Dedifferentiated amniotic fluid mesenchymal stem cell (primary cell): ENCODE data around the gene MARK4.

Experiments
- DNase-seq: peaks from one replicate; pipeline ENCODE4 v3.0.0-alpha.2; 2016; ENCODE audit errors: extremely low spot score

The MARK4 gene

DNA sequence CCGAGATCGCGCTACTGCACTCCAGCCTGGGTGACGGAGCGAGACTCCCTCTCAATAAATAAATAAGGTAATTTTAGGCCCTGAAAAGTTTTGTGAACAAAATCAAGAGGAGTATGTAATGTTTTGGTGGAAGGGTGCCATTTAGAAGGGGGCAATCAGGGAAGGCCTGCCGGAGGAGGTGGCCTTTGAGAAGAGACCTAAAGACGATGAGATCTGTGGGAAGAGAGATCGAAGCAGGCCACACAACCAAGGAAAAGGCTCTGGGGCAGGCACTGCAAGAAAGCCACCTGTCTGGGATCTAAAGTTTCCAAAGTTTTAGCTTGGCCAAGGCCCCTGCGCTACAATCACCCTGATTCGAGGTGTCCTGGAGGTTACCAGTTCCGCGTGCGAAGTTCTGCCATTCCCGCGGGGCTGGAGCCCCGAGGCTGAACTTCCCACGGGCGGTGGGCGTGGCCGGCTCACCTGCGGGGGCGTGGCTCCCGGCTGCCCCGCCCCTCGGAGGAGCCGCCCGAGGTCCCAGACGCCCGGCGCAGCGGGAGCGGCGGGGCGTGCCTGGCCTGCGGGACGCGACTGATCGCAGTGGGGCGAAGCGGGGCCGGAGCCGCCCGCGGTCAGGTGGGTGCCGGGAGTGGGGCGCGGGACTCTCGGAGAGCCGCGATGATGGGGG, 89.3 kb downstream of the MARK4 start, which contains the start of gene KLC3:
Gene KLC3 (plus strand): TSS at position 519 of the 667 bp plus-strand sequence. CDS start 4,792 bp downstream, outside the sequence.
- no peak for DNase-seq

DNA sequence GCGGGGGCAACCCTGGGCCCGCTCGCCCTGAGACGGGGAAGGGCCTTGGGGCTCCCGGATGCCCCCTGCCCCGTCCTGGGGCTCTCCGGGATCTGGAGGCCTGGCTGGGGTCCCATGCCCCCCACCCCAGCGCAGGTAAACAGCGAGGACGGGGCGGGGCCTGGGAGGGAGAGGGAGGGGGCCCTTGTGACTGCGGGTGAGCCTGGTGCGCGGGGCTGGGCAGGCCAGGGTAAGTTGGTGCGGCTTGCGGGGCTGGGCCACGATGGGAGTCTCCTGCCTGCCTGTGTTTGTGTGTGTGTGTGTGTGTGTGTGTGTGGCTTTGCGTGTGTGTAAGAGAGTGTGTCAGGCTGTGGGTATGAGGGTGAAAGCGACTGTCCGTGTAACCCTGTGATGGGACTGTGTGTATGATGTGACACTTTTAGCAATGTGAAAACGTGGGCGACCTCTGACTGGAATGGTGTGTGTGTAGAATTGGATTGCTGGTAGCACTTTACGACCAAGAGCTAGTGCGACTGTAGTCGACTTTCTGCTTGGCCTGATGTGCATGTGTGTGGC, 89.9 kb downstream of the MARK4 start:
- no peak for DNase-seq

DNA sequence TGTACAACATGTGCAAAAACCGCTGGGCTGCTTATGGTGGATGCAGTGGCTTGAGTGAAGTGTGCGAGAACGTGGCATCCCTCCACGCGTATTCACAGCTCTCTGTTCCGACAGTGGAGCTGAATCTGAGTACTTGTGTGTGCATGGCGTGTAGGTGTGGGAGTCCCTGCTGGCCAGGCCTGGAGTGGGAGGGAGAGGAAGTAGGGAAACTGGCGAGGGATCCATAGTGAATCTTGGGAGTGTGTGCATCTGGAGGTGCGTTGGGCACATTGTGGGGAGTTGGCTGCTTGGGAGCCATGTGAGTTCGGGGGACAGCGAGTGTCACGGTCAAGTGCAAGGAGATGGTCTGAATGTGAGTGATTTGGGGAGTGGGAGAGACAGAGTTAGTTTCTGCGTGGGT, 91.8 kb downstream of the MARK4 start:
- DNase-seq = no peak

DNA sequence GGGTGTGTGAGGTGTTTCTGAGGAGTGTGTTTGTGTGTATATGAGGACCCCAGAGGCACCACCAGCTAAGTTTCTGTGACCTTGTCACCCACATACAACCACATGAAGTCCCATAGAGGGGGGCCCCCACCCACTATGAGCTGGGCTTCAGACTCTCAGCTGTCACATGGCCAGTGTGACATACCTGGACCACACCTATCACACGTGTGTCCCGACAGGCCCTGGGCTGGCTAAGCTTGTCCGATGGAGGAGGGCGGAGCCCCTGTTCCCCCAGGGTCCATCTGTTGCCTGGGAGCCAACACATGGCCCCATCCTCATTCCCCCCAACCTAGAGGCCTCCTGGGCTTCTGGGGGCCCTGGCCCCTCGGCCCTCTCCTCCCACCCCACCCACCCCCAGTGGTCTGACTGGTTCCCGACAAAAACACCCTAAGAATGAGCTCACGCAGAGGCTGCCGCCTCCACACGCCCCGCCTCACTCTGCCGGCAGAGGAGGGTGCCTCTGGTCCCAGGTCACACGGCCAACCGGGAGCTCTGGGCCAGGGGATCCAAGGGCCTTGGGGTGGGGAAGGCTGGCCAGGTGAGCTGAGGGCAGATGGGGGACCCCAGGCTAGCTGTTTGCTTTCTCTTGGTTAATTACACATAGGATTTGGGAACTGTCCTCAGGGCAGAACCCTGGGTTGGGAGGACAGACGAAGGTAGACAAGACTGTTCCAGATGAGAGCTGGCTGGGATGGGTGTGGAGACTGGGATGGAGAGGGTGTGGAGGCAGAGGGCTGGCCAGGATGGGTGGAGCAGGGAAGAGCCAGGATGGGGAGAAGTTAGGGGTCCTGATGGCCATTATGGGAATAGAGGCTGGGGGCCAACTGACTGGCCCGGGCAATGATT, 93.8 kb downstream of the MARK4 start:
- DNase-seq = no peak

DNA sequence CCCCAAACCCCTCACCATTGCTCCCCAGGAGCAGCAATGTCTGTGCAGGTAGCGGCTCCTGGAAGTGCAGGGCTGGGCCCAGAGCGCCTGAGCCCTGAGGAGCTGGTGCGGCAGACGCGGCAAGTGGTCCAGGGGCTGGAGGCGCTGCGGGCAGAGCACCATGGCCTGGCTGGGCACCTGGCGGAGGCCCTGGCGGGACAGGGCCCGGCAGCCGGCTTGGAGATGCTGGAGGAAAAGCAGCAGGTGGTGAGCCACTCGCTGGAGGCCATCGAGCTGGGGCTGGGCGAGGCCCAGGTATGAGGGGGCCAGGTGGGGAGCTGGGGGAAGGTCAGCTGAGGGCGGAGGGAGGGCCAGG, 94.4 kb downstream of the MARK4 start:
- DNase-seq = no peak

DNA sequence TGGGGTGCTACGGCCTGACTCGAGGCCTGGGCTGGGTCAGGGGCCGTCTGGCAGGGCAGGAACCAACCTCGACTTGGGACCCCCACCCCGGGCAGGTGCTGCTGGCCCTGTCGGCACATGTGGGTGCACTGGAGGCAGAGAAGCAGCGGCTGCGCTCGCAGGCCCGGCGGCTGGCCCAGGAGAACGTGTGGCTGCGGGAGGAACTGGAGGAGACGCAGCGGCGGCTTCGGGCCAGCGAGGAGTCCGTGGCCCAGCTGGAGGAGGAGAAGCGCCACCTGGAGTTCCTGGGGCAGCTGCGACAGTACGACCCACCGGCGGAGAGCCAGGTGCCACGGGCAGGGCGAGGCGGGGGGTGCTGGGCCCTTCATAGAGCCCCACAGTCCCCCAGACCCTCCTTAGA, 95.4 kb downstream of the MARK4 start:
- no peak for DNase-seq

DNA sequence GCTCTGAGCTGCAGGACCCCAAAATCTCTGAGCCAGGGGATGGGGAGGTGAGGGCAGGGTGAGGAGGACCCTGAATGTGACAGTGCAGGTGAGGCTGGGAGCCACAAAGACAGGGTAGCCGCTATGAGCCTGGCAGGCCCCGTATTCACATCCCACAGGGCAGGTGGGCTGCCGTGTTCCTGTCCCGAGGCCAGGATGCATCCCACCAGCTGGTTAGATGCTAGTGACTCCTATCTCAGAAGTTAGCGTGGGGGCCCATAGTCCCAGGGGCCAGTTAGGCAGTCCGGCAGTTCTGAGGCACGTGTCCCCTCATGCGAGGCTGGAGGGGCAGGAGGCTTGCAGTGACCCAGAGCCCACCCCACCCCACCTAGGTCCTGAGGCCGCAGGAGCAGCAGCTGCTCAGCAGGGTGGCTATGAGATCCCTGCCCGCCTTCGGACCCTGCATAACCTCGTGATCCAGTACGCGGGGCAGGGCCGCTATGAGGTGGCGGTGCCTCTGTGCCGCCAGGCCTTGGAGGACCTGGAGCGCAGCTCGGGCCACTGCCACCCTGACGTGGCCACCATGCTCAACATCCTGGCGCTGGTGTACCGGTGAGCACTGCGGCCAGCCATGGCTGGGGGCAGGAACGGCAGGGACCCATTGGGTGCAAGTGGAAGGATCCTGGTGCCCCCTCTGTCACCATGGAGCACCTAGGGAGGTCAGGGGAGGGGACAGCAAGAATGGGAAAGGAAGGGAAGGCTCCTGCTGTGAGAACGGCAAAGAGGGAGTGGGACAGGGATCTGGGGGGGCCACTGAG, 96.7 kb downstream of the MARK4 start:
- DNase-seq = no peak

DNA sequence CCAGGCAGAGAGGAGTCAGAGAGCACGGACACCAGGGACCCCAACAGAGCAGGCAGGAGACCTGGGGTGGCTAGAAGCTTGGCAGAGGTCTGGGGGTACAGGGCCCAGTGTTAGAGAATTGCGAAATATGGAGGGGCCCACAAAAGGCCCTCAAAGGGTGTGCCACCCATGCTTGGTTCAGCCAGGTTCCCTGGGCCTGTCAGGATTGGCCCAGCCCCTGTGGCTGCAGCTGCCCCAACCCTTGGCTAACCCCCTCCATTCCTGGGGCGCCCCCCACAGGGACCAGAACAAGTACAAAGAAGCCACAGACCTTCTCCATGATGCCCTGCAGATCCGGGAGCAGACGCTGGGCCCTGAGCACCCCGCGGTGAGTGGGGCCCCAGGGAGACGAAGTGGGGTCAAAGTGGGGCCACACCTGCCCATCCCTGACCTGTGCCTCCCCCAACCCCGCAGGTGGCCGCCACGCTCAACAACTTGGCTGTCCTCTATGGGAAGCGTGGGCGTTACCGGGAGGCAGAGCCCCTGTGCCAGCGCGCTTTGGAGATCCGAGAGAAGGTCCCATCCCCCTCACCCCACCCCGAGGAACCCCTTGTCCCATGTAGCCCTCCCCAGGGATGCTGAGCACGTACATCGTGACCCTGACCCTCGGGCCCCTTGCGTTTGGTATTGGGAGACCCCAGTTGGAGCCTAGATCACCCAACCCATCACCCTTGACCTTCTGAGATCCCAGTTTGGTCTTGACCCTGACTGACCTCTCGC, 97.5 kb downstream of the MARK4 start:
- no peak for DNase-seq

DNA sequence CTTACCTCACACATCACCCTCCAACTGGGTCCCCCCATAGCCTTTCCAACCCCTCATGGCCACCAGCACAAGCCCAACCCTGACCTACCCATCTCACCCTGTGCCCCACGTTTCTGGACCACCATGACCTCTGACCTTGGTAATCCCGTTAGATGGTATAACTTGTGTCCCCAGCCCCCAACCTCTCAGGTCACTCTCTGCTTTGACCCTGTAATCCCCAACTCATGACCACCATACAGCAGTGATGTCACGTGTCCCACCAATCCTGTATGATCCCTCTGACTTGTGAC, 98.0 kb downstream of the MARK4 start:
- DNase-seq = no peak

DNA sequence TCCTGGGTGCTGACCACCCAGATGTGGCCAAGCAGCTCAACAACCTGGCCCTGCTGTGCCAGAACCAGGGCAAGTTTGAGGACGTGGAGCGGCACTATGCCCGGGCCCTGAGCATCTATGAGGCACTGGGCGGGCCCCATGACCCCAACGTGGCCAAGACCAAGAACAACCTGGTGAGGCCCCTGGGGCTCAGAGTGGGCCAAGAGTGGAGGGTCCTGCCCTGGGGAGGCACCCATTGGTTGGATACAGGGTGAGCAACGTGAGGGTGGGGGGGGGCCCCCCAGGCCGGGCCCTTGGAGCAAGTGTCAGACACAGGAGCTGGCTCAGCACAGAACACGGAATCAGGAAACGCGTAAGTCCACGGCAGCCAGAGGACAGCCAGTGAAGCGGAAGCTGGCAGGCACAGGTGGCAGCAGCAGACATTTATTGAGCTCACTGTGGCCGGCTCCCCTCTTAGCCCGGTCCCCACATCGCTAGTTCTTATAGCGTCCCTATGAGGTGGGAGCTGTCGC, 98.4 kb downstream of the MARK4 start:
- no peak for DNase-seq

DNA sequence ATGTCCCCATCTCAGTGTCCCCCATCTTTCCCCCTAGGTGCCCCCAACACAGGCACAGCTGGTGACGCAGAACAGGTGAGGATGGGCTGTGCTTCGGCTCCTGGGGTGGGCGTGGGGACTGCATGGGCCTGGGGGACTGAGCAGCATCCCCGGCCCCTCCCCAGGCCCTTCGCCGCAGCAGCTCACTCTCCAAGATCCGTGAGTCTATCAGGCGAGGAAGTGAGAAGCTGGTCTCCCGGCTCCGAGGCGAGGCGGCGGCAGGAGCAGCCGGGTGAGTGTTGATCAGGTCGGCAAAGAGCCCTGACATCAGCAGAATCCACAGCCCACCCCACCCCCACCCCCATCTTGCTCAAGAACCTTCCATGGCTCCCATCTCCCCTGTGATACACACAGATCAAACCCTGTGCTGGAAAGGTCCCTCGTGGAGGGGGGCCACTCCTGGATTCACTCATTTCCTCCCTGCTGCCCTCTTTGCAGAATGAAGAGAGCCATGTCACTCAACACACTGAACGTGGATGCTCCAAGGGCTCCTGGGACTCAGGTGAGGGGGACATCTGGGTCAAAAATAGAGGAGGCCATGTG, 99.5 kb downstream of the MARK4 start:
- DNase-seq = no peak

DNA sequence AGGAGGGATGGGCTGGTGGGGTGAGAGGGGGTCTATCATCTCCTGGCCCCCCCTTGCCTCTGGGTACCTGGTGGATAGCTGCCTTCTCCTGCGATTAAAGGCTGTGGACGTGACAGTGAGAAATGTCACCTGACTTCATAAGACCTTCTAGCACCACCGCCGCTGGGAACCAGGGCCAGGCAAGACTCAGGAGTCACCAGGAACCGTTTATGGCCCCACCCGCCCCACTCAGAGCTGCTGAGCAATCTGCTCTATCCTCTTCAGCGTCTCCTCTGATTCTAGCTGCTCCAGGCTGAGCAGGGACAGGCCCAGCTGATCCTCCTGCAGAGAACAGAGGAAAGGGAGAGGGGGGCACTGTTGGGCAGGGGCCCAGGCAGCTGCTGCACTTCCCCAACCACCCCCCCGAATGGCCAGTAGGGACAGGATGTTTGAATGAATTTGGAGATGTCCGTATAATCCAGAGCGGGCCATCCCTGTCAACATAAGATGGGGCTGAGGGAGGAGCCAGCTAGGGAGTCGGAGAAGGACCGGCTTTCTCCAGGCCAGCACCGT, 100.4 kb downstream of the MARK4 start:
- DNase-seq = no peak

DNA sequence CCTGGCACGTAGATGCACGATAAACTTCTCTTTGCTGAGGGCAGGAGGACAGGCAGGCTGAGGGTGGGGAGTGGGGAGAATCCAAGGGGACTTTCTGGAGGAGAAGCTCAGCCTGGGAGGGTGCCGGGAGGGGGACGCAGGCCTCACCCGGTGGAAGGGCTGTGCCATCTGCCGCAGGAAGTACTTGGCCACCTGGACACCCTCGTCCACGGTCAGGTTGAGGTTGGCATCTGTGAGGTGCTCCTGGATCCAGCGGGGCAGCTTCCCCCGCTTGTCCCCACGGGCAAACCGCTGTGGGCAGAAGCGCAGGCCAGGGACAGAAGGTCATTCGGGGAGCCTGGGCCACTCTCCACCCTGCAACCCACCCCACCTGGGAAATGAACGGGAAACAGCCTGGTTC, 101.0 kb downstream of the MARK4 start:
- DNase-seq = no peak

DNA sequence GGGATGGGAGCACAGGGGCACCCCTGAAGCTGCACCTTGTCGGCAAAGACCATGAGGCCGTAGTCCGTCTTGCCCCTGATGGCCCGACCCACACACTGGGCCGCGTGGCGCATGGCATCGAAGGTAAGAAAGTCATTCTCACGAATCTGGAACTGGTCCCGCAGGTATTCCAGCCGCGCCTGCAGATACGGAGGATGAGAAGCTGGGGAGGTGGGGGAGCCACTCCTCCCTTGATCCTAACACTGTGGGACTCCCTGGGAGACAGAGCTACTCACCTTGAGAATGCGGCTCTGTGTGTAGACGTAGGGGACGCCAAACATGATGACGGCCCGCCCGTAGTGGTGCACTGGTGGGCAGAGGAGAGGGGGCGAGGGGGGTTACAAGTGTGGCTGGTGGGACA, 101.4 kb downstream of the MARK4 start:
- no peak for DNase-seq

DNA sequence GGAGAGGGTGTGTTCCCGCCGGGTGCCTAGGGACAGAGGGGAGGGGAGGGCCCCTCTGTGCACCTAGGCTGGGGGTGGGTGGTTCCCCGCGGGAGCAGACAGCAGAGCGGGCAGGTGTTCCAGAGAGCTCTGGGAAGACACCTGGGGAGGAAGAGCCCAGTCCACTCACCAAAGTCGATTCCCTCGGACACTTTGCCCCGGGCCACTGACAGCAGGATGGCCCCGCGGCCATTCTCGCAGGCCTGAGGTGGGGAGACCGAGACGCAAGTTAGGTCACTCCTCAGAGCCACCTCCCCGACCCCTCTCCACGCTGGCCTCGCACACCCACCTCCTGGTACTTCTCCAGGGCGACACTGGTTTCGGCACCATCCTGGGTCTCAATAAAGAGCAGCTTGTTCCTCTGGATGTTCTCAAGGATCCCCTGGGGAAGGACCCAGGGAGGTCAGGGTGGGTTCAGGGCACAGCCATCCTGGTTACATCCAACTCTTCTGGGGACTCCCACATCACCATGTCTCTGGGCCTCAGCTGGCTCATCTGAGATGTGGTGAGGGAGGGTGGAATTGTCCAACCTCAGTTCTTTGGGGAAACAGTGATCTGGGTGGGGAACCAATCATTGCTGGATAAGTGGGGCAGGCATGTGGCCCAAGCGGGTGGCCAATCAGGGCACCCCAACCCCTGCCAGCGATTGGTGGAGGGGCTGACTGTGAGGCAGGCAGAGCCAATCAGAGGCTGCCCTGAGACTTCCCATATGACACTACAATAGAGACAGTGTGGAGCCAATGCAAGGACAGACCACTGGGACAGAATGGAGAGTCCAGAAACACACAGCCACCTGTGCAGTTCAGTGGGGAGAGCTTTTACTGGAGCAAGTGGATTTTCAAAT, 102.1 kb downstream of the MARK4 start:
- no peak for DNase-seq

DNA sequence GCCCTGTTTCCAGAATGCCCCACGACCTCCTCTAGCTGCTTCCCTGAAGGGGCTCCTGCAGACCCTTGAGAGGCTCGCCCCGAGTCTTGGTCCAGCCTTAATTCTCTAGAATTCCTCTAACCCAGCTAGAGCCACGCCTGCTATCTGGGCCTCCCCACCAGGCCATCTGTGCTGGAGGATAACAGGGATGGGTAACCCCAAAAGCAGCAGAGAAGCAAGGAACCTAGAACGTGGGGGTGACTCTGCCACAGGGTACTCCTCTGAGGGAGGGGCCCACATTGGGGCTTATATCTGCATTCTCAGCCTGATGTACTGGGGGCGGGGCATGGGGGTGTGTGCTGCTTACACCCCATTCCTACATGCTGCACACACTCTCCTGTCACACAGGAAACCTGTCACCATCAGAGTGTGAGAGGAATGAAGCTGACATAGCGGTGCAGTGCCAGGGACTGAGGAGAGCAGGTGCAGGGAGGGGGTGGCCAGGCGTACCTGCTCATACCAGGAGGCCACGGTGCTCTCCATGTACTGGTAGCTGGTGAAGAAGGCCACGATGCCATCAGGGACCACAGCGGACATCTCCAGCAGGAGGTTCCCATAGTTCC, 103.3 kb downstream of the MARK4 start:
- no peak for DNase-seq
